Esophagus muscularis mucosa (tissue), 4 donors: ENCODE data around the gene NELFB. TPM values are rescaled to one million over a fixed set of nuclear protein-coding genes. Genes with fewer than 3 reads are reported as not detected.

Experiments used
- DNase-seq: peaks from one replicate; pipeline ENCODE4 v3.0.0-alpha.2; 2017; ENCODE audit errors: extremely low spot score
- H3K27ac ChIP-seq, 4 donors: fragments of 200-600 bp; sonication (generic); replicated peaks in 1 of 4; 1 replicate in 3 of 4; 2 replicates in 1 of 4; pipeline ENCODE4 v1.5.1; 2016 to 2019; ENCODE audit warnings: mild to moderate bottlenecking in 1 of 4
- H3K27me3 ChIP-seq, 4 donors: fragments of 200-600 bp; sonication (generic); one replicate each; pipeline versions ENCODE4 v1.5.1 to v1.6.0; 2016 to 2019
- H3K36me3 ChIP-seq, 4 donors: fragments of 200-600 bp; sonication (generic); one replicate each; pipeline ENCODE4 v1.5.1; 2016 to 2019
- H3K4me1 ChIP-seq, 4 donors: fragments of 200-600 bp; sonication (generic); one replicate each; pipeline ENCODE4 v1.5.1; 2016 to 2019
- H3K4me3 ChIP-seq, 4 donors: fragments of 200-600 bp; sonication (generic); 1 replicate in 2 of 4; 2 replicates in 2 of 4; pipeline ENCODE4 v1.5.1; 2016 to 2019; ENCODE audit warnings: mild to moderate bottlenecking in 4 of 4, moderate library complexity in 1 of 4
- H3K9me3 ChIP-seq, 4 donors: fragments of 200-600 bp; sonication (generic); 1 replicate in 3 of 4; 2 replicates in 1 of 4; pipeline ENCODE4 v1.5.1; 2016 to 2019
- CTCF ChIP-seq, 3 experiments: fragments of 200-600 bp in 2 of 3; fragments of 450-650 bp in 1 of 3; sonication (generic) in 2 of 3; IDR thresholded peaks; one replicate each; pipeline ENCODE4 v1.5.1; 2017 to 2019; ENCODE audit warnings: antibody characterized with exemption in 3 of 3, mild to moderate bottlenecking in 2 of 3, moderate library complexity in 1 of 3
- EP300 ChIP-seq: sonication (generic); formaldehyde crosslinking; IDR thresholded peaks from one replicate; pipeline ENCODE4 v1.6.1; 2017; ENCODE audit warnings: antibody characterized with exemption
- POLR2A ChIP-seq: fragments of 450-650 bp; IDR thresholded peaks from one replicate; pipeline ENCODE4 v1.6.1; 2017; ENCODE audit warnings: antibody characterized with exemption, moderate library complexity, mild to moderate bottlenecking, low read depth
- POLR2AphosphoS5 ChIP-seq, 2 donors: sonication (generic); formaldehyde crosslinking; IDR thresholded peaks; one replicate each; pipeline ENCODE4 v1.6.1; 2017; ENCODE audit warnings: antibody characterized with exemption in 2 of 2
- WGBS: methylation state at CpG from one replicate; pipeline ENCODE4 v1.1.5; 2018; 5-methylcytosine and 5-hydroxymethylcytosine counted together
- intact Hi-C: fragments of 100-400 bp; cut with DNase I; formaldehyde crosslinking; loops from one replicate; pipeline ENCODE4 v1.15.1; 2023
- total RNA-seq, 4 donors: library from RNA; depleted of rRNA; stranded (reverse); fragments of >200 nt; gene quantifications; one replicate each; pipeline versions ENCODE4 v1.1.0 to v1.2.1, GENCODE V29; 2016

NELFB gene
- total RNA-seq, 4 donors from 2014 or later = 26.6 to 73.2 (median 48.8) TPM

- Histone ChIP-seq H3K27me3 (peaks cover 0 to 19% (median 0%) of the 10 kb centered on the region in 4 donors), H3K4me3 (no peak overlapping the region), H3K9me3 (no peaks in the 10 kb centered on the region), H3K4me1 (peaks cover 26 to 63% (median 32%) of the 10 kb centered on the region in 4 donors), H3K27ac (no peak overlapping the region), H3K36me3 (peaks cover 25 to 80% (median 53%) of the 10 kb centered on the region in 4 donors)
- TF ChIP-seq EP300 (no peak), POLR2AphosphoS5 (IDR thresholded peaks at IDR 0.05) (no peak), POLR2A (no peak), CTCF (IDR thresholded peaks at IDR 0.05) (no peak)
- 82% methylated on average over 23 of the region's 32 CpGs for WGBS
- no peak for DNase-seq
- intact Hi-C loops = no loop called here
Observed at GRCh38 chr9:137270929-137271695, 16.0 kb downstream of the NELFB start.

DNA sequence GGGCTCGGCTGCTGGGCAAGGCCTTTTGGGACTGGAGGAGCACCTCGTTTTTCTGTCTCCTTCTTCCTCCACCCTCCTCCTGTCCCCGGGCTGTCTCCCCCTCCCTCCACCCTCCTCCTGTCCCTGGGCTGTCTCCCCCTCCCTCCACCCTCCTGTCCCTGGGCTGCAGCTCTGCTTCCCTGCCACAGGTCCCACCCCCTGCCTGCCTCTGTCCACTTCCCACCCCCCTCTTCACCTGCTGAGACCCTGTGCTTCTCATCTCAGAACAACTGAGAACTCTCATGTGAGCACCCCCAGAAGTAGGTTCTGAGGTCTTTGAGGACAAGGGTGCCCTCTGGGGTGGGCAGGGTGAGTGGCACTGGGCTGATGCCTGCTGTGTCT lies 16.6 kb downstream of the NELFB start:
- TF ChIP-seq POLR2A = no peak
- no peak for TF ChIP-seq POLR2AphosphoS5 (IDR thresholded peaks at IDR 0.05)
- TF ChIP-seq EP300 = no peak
- TF ChIP-seq CTCF (IDR thresholded peaks at IDR 0.05) = no peak
- DNase-seq = no peak
- Histone ChIP-seq H3K9me3 (no peaks in the 10 kb centered on the region), H3K27ac (no peak overlapping the region), H3K36me3 (peaks cover 22 to 74% (median 49%) of the 10 kb centered on the region in 4 donors), H3K4me3 (no peak overlapping the region), H3K27me3 (peaks cover 0 to 25% (median 0%) of the 10 kb centered on the region in 4 donors), H3K4me1 (peaks cover 31 to 68% (median 38%) of the 10 kb centered on the region in 4 donors)
- WGBS = 39% methylated on average over 3 of the region's 3 CpGs
- intact Hi-C loops = no loop called here

GRCh38 chr9:137272241-137273094 lies 17.3 kb downstream of the NELFB start:
- H3K27ac ChIP-seq = no peak overlapping the region

DNA sequence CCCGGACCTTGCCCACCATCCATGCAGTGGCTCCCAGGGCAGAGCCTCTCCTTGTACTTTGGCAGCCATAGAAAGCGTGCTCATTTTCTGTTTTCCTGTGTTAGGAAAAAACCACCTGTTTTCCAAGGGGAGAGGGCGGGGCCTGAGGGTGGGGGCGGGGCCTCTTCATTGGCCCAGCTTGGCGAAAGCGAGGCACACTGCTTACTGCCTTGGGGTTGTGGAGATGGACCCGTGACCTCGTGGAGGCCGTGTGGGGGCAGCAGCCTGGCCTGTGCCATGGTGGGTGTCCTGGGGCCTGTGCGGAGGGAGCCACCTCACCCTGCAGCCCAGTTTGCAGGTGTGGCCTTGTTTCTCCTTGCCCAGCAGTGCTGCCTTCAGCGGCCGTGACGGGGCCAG lies 18.0 kb downstream of the NELFB start:
- intact Hi-C loops = no loop called here
- Histone ChIP-seq H3K27me3 (peaks cover 0 to 39% (median 1%) of the 10 kb centered on the region in 4 donors), H3K4me1 (peaks cover 40 to 66% (median 46%) of the 10 kb centered on the region in 4 donors), H3K9me3 (no peaks in the 10 kb centered on the region), H3K27ac (no peak overlapping the region), H3K4me3 (no peak overlapping the region), H3K36me3 (peaks cover 14 to 60% (median 35%) of the 10 kb centered on the region in 4 donors)
- DNase-seq = no peak
- 89% methylated on average over 5 of the region's 13 CpGs for WGBS
- TF ChIP-seq POLR2A (no peak), CTCF (IDR thresholded peaks at IDR 0.05) (no peak), POLR2AphosphoS5 (IDR thresholded peaks at IDR 0.05) (no peak), EP300 (no peak)

More at GRCh38 chr9:137272241-137273094, 17.3 kb downstream of the NELFB start:
- H3K36me3 ChIP-seq = peaks cover 14 to 66% (median 41%) of the 10 kb centered on the region in 4 donors
- no peaks in the 10 kb centered on the region for H3K9me3 ChIP-seq
- peaks cover 0 to 33% (median 0%) of the 10 kb centered on the region in 4 donors for H3K27me3 ChIP-seq
- 88% methylated on average over 24 of the region's 39 CpGs for WGBS
- DNase-seq = no peak
- H3K4me1 ChIP-seq = peaks cover 38 to 71% (median 46%) of the 10 kb centered on the region in 4 donors
- intact Hi-C loops = no loop called here
- TF ChIP-seq EP300 (no peak), CTCF (IDR thresholded peaks at IDR 0.05) (no peak), POLR2A (no peak), POLR2AphosphoS5 (IDR thresholded peaks at IDR 0.05) (no peak)
- H3K4me3 ChIP-seq = no peak overlapping the region
